Choroid plexus epithelial cell (primary cell): ENCODE results near the gene NFATC2.
A peak's percentile ranks its signal among the peaks of the same experiment; 100 is the strongest.

Source experiments
- DNase-seq: peaks from one replicate; pipeline ENCODE4 v3.0.0-alpha.2; 2010; ENCODE audit warnings: low read depth
- H3K4me3 ChIP-seq: 2 replicates; pipeline ENCODE4 v1.5.1; 2011; ENCODE audit warnings: low read depth, mild to moderate bottlenecking, control low read depth, low read length, moderate library complexity
- CTCF ChIP-seq: conservative IDR thresholded peaks from 2 replicates; pipeline ENCODE4 v1.5.1; 2011; ENCODE audit warnings: low read depth, mild to moderate bottlenecking, control low read depth, inconsistent platforms, low read length, moderate library complexity

NFATC2 gene

GRCh38 chr20:51339721-51340450, 202.6 kb downstream of the NFATC2 start:
- DNase-seq, result no peak
- no peak overlapping the region for H3K4me3 ChIP-seq
- no peak for TF ChIP-seq CTCF

GRCh38 chr20:51338692-51339440, 203.7 kb downstream of the NFATC2 start:
- peak; percentile 78 for DNase-seq
- no peak overlapping the region for H3K4me3 ChIP-seq
- TF ChIP-seq CTCF, result no peak

DNA sequence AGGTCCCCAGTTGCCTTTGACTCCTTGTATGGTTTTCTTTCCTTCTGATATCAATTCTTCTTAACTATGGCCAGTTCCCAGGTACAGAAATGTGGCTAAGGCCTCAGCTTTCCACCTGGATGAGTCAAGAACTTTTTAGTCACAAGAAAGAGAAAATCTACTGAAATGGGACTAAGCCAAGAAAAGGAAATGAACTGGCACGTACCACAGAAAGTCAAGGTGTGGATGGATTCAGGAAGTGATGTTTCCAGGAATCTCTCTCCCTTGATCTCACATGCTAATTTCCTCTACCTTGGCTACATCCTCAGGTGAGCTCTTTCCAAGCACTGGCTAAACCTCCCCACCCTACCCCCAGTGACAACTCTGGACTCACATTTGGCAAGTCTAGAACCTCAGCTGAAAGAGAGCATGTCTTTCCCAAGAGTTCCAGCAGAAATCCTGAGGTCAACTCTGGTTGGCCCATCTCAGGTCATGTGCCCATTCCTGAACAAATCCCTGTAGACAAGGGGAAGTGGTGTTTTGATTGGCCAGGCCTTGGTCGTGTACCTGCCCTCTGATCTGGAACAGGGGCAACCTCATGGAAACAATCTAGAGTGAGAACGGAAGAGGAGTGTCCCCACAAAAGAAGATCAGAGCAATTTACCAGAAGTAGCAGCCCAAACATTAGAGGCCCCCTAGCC, 205.3 kb downstream of the NFATC2 start:
- DNase-seq, result no peak
- H3K4me3 ChIP-seq, result no peak overlapping the region
- TF ChIP-seq CTCF, result no peak
